K562 (cell line): ENCODE data around the gene RNF114. TPM values are rescaled to one million over a fixed set of nuclear protein-coding genes. Genes with fewer than 3 reads are reported as not detected.

ENCODE experiments used
- ATF1 ChIP-seq, 2 experiments: fragments of 450-650 bp in 1 of 2; IDR thresholded peaks; 2 replicates each; pipeline ENCODE4 v1.6.1; 2016; ENCODE audit warnings: missing compliant biosample characterization in 1 of 2, missing genetic modification characterization in 1 of 2
- C11orf30 ChIP-seq: fragments of 450-650 bp; IDR thresholded peaks from 2 replicates; pipeline ENCODE4 v1.6.1; 2016; ENCODE audit warnings: low read depth, mild to moderate bottlenecking
- CHD1 ChIP-seq: fragments of 200-600 bp; sonication (generic); IDR thresholded peaks from one replicate; pipeline ENCODE4 v1.6.1; 2012; ENCODE audit warnings: mild to moderate bottlenecking, moderate library complexity, low read length, inconsistent platforms
- CHD4 ChIP-seq: fragments of 200-600 bp; sonication (generic); IDR thresholded peaks from 3 replicates; pipeline ENCODE4 v1.6.1; 2012; ENCODE audit warnings: low read depth, mild to moderate bottlenecking, mixed read lengths, low read length, inconsistent platforms; ENCODE audit not compliant: insufficient read depth, insufficient replicate concordance, poor library complexity, severe bottlenecking
- EGR1 ChIP-seq: fragments of 450-650 bp; conservative IDR thresholded peaks from 2 replicates; pipeline ENCODE4 v1.6.1; 2017; ENCODE audit warnings: mild to moderate bottlenecking
- ETV5 ChIP-seq: sonication (generic); formaldehyde crosslinking; IDR thresholded peaks from 2 replicates; pipeline ENCODE4 v1.4.0; 2020; ENCODE audit warnings: low read depth, mild to moderate bottlenecking, missing genetic modification reagents
- GABPA ChIP-seq: fragments of 200-800 bp; sonication (Bioruptor generic); conservative IDR thresholded peaks from 2 replicates; pipeline ENCODE4 v1.6.1; 2016; ENCODE audit warnings: low read depth, missing genetic modification characterization, missing compliant biosample characterization
- IRF2 ChIP-seq: sonication (generic); formaldehyde crosslinking; IDR thresholded peaks from 2 replicates; pipeline ENCODE4 v1.8.1; 2022; ENCODE audit warnings: mild to moderate bottlenecking, missing genetic modification reagents
- MEIS2 ChIP-seq: fragments of 450-650 bp; IDR thresholded peaks from 2 replicates; pipeline ENCODE4 v1.6.1; 2014; ENCODE audit warnings: mild to moderate bottlenecking; ENCODE audit not compliant: partially characterized antibody
- MYC ChIP-seq, 2 experiments: fragments of 250-450 bp in 1 of 2; sonication (Bioruptor Pico) in 1 of 2; IDR thresholded peaks; 2 replicates each; pipeline versions ENCODE4 v1.5.1 to v1.6.1; 2012 to 2021; ENCODE audit warnings: low read depth in 2 of 2, borderline replicate concordance in 1 of 2, improper control_type of control experiment in 1 of 2, low read length in 1 of 2, mild to moderate bottlenecking in 1 of 2, moderate library complexity in 1 of 2
- NELFE ChIP-seq: IDR thresholded peaks from 2 replicates; pipeline ENCODE4 v1.6.1; 2011; ENCODE audit warnings: mild to moderate bottlenecking; ENCODE audit not compliant: insufficient read depth, insufficient read length
- OTX1 ChIP-seq: fragments of 450-650 bp; formaldehyde crosslinking; IDR thresholded peaks from 2 replicates; pipeline ENCODE4 v1.4.0; 2022; ENCODE audit warnings: mild to moderate bottlenecking
- POU5F1 ChIP-seq: fragments of 150-350 bp; IDR thresholded peaks from 2 replicates; pipeline ENCODE4 v1.6.1; 2014; ENCODE audit warnings: borderline replicate concordance, low read length, low read depth, mild to moderate bottlenecking; ENCODE audit not compliant: partially characterized antibody
- RREB1 ChIP-seq: fragments of 250-450 bp; sonication (Bioruptor Pico); IDR thresholded peaks from 2 replicates; pipeline ENCODE4 v1.4.0; 2020
- SMARCA5 ChIP-seq: fragments of 450-650 bp; IDR thresholded peaks from 2 replicates; pipeline ENCODE4 v1.6.1; 2016
- ZNF518B ChIP-seq: fragments of 250-450 bp; sonication (Bioruptor Pico); IDR thresholded peaks from 2 replicates; pipeline ENCODE4 v1.5.0; 2021; ENCODE audit warnings: mild to moderate bottlenecking, moderate library complexity
- polyA plus RNA-seq, 8 experiments: library from polyadenylated mRNA; depleted of rRNA in 4 of 8; stranded (reverse) in 5 of 8; unstranded in 3 of 8; fragments of >200 nt; fragmentation: Nextera tagmentation in 2 of 8; fragmentation: Illumina TruSeq in 1 of 8; extraction: Ambion mirVana in 2 of 8; extraction: Trizol in 1 of 8; gene quantifications; 2 replicates each; pipeline versions ENCODE4 v1.2.1 to v1.2.3, GENCODE V29; 2011 to 2014; ENCODE audit warnings: inconsistent platforms in 1 of 8, missing spikeins in 1 of 8
- total RNA-seq, 7 experiments: library from RNA; depleted of rRNA in 6 of 7; stranded (reverse); fragments of >200 nt in 6 of 7; fragmentation: Illumina TruSeq in 2 of 7; extraction: Trizol in 2 of 7; gene quantifications; 2 replicates each; pipeline versions ENCODE4 v1.2.1 to v1.2.3, GENCODE V29; 2011 to 2021; ENCODE audit warnings: low replicate concordance in 1 of 7

RNF114 gene
- total and polyA plus RNA-seq, 9 of the 15 experiments (the other 6 are each of a cell fraction or from before 2014, with no cell fraction given) = 38.6 to 111 (median 62.6) TPM

- TF ChIP-seq ZNF518B (CRISPR knock-in tag) = no peak
- no peak for TF ChIP-seq CHD1
- peak; percentile 95 for TF ChIP-seq CHD4
- 0 out of 2 replicates have a peak, but pooled peaks have one; percentile 50 for TF ChIP-seq OTX1 (CRISPR knock-in tag)
- peak; percentile 100 for TF ChIP-seq GABPA (tag)
- peak; percentile 100 for TF ChIP-seq SMARCA5
- TF ChIP-seq NELFE = no peak
- no peak for TF ChIP-seq IRF2
- no peak for TF ChIP-seq MYC (IDR thresholded peaks at IDR 0.05; ENCODE audit: low read depth, low read length)
- TF ChIP-seq MYC (CRISPR knock-in tag; IDR thresholded peaks at IDR 0.05; ENCODE audit: borderline replicate concordance, low read depth) = peak; percentile 49; the same call in 1 of the 2 replicates
- TF ChIP-seq C11orf30 = peak; percentile 96
- peak; percentile 8 for TF ChIP-seq POU5F1
- TF ChIP-seq EGR1 = peak; percentile 67
- 0 out of 2 replicates have a peak, but pooled peaks have one; percentile 8 for TF ChIP-seq ATF1 (CRISPR knock-in tag; IDR thresholded peaks at IDR 0.05)
- peak; percentile 99 for TF ChIP-seq ATF1 (tag; IDR thresholded peaks at IDR 0.05)
- TF ChIP-seq RREB1 (CRISPR knock-in tag) = 0 out of 2 replicates have a peak, but pooled peaks have one; percentile 4
- peak; percentile 93 for TF ChIP-seq ETV5
- TF ChIP-seq MEIS2 = peak; percentile 55
Measured at GRCh38 chr20:49915380-49916145, 20.6 kb upstream of the RNF114 start, which contains the start of gene SPATA2 (continued).
